Measurements from ENCODE around the gene FKRP. TPM values are rescaled to one million over a fixed set of nuclear protein-coding genes. Genes with fewer than 3 reads are reported as not detected.

Gene FKRP
- total and polyA plus RNA-seq, 2 of the 13 experiments (the other 11 are each of a cell fraction or from before 2014, with no cell fraction given): 7.3 to 9.8 TPM

- TF ChIP-seq ZNF749 (CRISPR knock-in tag; IDR thresholded peaks at IDR 0.05; ENCODE audit: borderline replicate concordance): peak; percentile 84
- TF ChIP-seq PHF20 (CRISPR knock-in tag; IDR thresholded peaks at IDR 0.05): no peak
- no peak for TF ChIP-seq FUBP1 (CRISPR knock-in tag; IDR thresholded peaks at IDR 0.05; ENCODE audit: borderline replicate concordance)
- no peak for TF ChIP-seq AGO1 (IDR thresholded peaks at IDR 0.05; ENCODE audit: low read depth, low read length, poor library complexity, severe bottlenecking)
- peak; percentile 97 for TF ChIP-seq MXD3 (CRISPR knock-in tag; IDR thresholded peaks at IDR 0.05)
- TF ChIP-seq ZNF318 (CRISPR knock-in tag; IDR thresholded peaks at IDR 0.05): no peak
- TF ChIP-seq KLF16 (CRISPR knock-in tag; IDR thresholded peaks at IDR 0.05): peak in 1 of 2 experiments; percentile 98; a peak in 2 of 4 replicates
- TF ChIP-seq AKAP8 (CRISPR knock-in tag; IDR thresholded peaks at IDR 0.05): no peak
- TF ChIP-seq ZNF644 (CRISPR knock-in tag; IDR thresholded peaks at IDR 0.05; ENCODE audit: low read depth): no peak
- no peak for TF ChIP-seq SAFB2 (CRISPR knock-in tag; IDR thresholded peaks at IDR 0.05; ENCODE audit: borderline replicate concordance, low read depth)
- TF ChIP-seq SETDB1 (CRISPR knock-in tag; IDR thresholded peaks at IDR 0.05; ENCODE audit: borderline replicate concordance): no peak
- 0 out of 2 replicates have a peak, but pooled peaks have one; percentile 57 for TF ChIP-seq MEF2D (CRISPR knock-in tag; IDR thresholded peaks at IDR 0.05)
- peak; percentile 83; the same call in 1 of the 2 replicates for TF ChIP-seq ZNF766 (CRISPR knock-in tag; IDR thresholded peaks at IDR 0.05; ENCODE audit: borderline replicate concordance)
- peak; percentile 91 for TF ChIP-seq ZNF580 (CRISPR knock-in tag; IDR thresholded peaks at IDR 0.05; ENCODE audit: borderline replicate concordance, low read depth)
- TF ChIP-seq NR2F2 (IDR thresholded peaks at IDR 0.05; ENCODE audit: borderline replicate concordance, low read depth): 0 out of 2 replicates have a peak, but pooled peaks have one; percentile 15
- peak; percentile 74; the same call in 1 of the 2 replicates for TF ChIP-seq TGIF2 (CRISPR knock-in tag; IDR thresholded peaks at IDR 0.05)
Measured at GRCh38 chr19:46788262-46788967, 42.6 kb downstream of the FKRP start, which contains the start of gene SLC1A5 (continued).
